ENCODE measurements around the gene CD44. TPM values are rescaled to one million over a fixed set of nuclear protein-coding genes. Genes with fewer than 3 reads are reported as not detected.

CD44 gene
- total RNA-seq, 4 donors from 2014 or later = 67.1 to 180 (median 84.8) TPM

DNA sequence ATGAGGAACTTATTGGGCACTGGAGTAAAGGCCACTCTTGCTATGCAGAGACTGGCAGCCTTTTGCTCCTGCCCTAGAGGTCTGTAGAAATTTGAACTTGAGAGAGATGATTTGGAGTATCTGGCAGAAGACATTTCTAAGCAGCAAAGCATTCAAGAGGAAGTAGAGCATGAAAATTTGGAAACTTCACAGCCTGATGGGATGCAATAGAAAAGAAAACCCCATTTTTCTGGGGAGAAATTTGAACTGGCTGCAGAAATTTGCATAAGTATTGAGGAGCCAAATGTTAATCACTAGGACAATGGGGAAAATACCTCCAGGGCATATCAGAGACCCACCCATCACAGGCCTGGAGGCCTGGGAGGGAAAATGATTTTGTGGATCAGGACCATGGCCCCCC is 29.9 kb upstream of the CD44 start:
- Histone ChIP-seq H3K27ac (no peak overlapping the region), H3K9me3 (no peaks in the 10 kb centered on the region), H3K4me3 (no peak overlapping the region), H3K27me3 (no peaks in the 10 kb centered on the region), H3K36me3 (no peaks in the 10 kb centered on the region), H3K4me1 (peaks cover 0 to 14% (median 4%) of the 10 kb centered on the region in 4 donors)
- DNase-seq (ENCODE audit: low spot score in 2 of 2) = no peak
- TF ChIP-seq, protein P1, sequence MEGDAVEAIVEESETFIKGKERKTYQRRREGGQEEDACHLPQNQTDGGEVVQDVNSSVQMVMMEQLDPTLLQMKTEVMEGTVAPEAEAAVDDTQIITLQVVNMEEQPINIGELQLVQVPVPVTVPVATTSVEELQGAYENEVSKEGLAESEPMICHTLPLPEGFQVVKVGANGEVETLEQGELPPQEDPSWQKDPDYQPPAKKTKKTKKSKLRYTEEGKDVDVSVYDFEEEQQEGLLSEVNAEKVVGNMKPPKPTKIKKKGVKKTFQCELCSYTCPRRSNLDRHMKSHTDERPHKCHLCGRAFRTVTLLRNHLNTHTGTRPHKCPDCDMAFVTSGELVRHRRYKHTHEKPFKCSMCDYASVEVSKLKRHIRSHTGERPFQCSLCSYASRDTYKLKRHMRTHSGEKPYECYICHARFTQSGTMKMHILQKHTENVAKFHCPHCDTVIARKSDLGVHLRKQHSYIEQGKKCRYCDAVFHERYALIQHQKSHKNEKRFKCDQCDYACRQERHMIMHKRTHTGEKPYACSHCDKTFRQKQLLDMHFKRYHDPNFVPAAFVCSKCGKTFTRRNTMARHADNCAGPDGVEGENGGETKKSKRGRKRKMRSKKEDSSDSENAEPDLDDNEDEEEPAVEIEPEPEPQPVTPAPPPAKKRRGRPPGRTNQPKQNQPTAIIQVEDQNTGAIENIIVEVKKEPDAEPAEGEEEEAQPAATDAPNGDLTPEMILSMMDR (IDR thresholded peaks at IDR 0.05) = no peak
- TF ChIP-seq POLR2A (IDR thresholded peaks at IDR 0.05) = no peak
- no peak for TF ChIP-seq EP300 (IDR thresholded peaks at IDR 0.05)

DNA sequence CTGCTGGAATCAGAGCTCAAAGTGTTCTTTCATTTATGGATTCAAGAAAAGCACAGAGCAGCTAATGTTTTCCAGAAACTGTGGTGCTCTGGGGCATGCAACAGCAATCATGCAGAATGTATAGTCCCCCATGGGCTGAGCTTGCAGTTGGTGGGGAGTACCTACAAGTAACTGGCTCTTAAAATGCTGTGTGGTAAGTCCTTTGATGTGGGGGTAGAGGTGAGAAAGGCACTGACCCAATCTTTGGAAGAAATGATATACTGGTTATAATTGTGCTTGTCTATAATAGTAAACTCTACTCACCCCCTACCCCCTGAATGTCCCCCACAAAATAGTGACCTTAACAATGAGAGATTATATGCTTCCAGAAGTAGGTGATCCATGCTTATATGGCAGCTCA is 29.1 kb upstream of the CD44 start:
- H3K27ac ChIP-seq = no peak overlapping the region
- TF ChIP-seq, protein P1 (IDR thresholded peaks at IDR 0.05) = no peak
- TF ChIP-seq POLR2A (IDR thresholded peaks at IDR 0.05) = no peak
- no peak for TF ChIP-seq EP300 (IDR thresholded peaks at IDR 0.05)

GRCh38 chr11:35111161-35112055 is 27.6 kb upstream of the CD44 start:
- peaks cover 0 to 14% (median 4%) of the 10 kb centered on the region in 4 donors for H3K4me1 ChIP-seq
- no peaks in the 10 kb centered on the region for H3K36me3 ChIP-seq
- H3K9me3 ChIP-seq = no peaks in the 10 kb centered on the region
- no peak for TF ChIP-seq POLR2A (IDR thresholded peaks at IDR 0.05)
- TF ChIP-seq EP300 (IDR thresholded peaks at IDR 0.05) = no peak
- TF ChIP-seq, protein P1 (IDR thresholded peaks at IDR 0.05) = no peak
- H3K27ac ChIP-seq = no peak overlapping the region
- no peak overlapping the region for H3K4me3 ChIP-seq
- no peaks in the 10 kb centered on the region for H3K27me3 ChIP-seq
- WGBS, 2 donors = 86 to 87% methylated on average over 4 of the region's 4 CpGs
- no peak for DNase-seq (ENCODE audit: low spot score in 2 of 2)

More for the DNA sequence above, 29.1 kb upstream of the CD44 start:
- Histone ChIP-seq H3K36me3 (no peaks in the 10 kb centered on the region), H3K4me1 (peaks cover 0 to 14% (median 4%) of the 10 kb centered on the region in 4 donors), H3K9me3 (no peaks in the 10 kb centered on the region), H3K27me3 (no peaks in the 10 kb centered on the region), H3K4me3 (no peak overlapping the region)
- no peak for DNase-seq (ENCODE audit: low spot score in 2 of 2)

- H3K27ac ChIP-seq = no peak overlapping the region
- H3K4me3 ChIP-seq = no peak overlapping the region
- TF ChIP-seq, protein P1 (IDR thresholded peaks at IDR 0.05) = no peak
- no peak for TF ChIP-seq EP300 (IDR thresholded peaks at IDR 0.05)
- TF ChIP-seq POLR2A (IDR thresholded peaks at IDR 0.05) = no peak
- H3K4me1 ChIP-seq = peaks cover 0 to 17% (median 4%) of the 10 kb centered on the region in 4 donors
- H3K9me3 ChIP-seq = no peaks in the 10 kb centered on the region
- H3K27me3 ChIP-seq = no peaks in the 10 kb centered on the region
- no peak for DNase-seq (ENCODE audit: low spot score in 2 of 2)
- no peaks in the 10 kb centered on the region for H3K36me3 ChIP-seq
- 88% methylated on average over 13 of the region's 13 CpGs for WGBS, 2 donors
Observed at GRCh38 chr11:35112056-35112845, 26.7 kb upstream of the CD44 start.

GRCh38 chr11:35112846-35113105 is 26.2 kb upstream of the CD44 start:
- 88 to 96% methylated on average over 1 of the region's 1 CpG for WGBS, 2 donors
- Histone ChIP-seq H3K4me3 (no peak overlapping the region), H3K9me3 (no peaks in the 10 kb centered on the region), H3K27ac (no peak overlapping the region), H3K4me1 (peaks cover 0 to 18% (median 4%) of the 10 kb centered on the region in 4 donors), H3K27me3 (no peaks in the 10 kb centered on the region), H3K36me3 (no peaks in the 10 kb centered on the region)
- DNase-seq (ENCODE audit: low spot score in 2 of 2) = no peak
- TF ChIP-seq, protein P1 (IDR thresholded peaks at IDR 0.05) = no peak
- TF ChIP-seq POLR2A (IDR thresholded peaks at IDR 0.05) (no peak), EP300 (IDR thresholded peaks at IDR 0.05) (no peak)
